WTC11 (cell line): ENCODE results near the gene CABP1. TPM values are rescaled to one million over a fixed set of nuclear protein-coding genes. Genes with fewer than 3 reads are reported as not detected.

Experiments used
- ATAC-seq: fragments of 200-7000 bp; cut with Tn5 transposase; 2 replicates; pipeline ENCODE4 v1.10.0; 2021; ENCODE audit warnings: mild to moderate bottlenecking, moderate library complexity
- CTCF ChIA-PET: fragments of 300-600 bp; sonication (Branson Sonifier 250); formaldehyde crosslinking; loops from one replicate; lab custom pipeline; 2021; ENCODE audit warnings: antibody characterized with exemption; lab: Charles Lee
- POLR2A ChIA-PET: fragments of 350-600 bp; sonication (Branson Sonifier 250); formaldehyde crosslinking; loops from one replicate; lab custom pipeline; 2021; ENCODE audit warnings: antibody characterized with exemption; lab: Charles Lee
- DNase-seq: peaks from one replicate; pipeline ENCODE4 v3.0.0; 2021; ENCODE audit warnings: low spot score
- H3K27ac Mint-ChIP-seq: 2 replicates; pipeline ENCODE4 v1.8.0; 2021; ENCODE audit warnings: mixed read lengths
- H3K27me3 Mint-ChIP-seq: 2 replicates; pipeline ENCODE4 v1.8.0; 2021; ENCODE audit warnings: low read depth, mild to moderate bottlenecking, moderate library complexity, mixed read lengths
- H3K36me3 Mint-ChIP-seq: 2 replicates; pipeline ENCODE4 v1.8.0; 2021; ENCODE audit warnings: mixed read lengths
- H3K4me1 Mint-ChIP-seq: 2 replicates; pipeline ENCODE4 v1.8.0; 2022; ENCODE audit warnings: mixed read lengths
- H3K4me3 Mint-ChIP-seq: 2 replicates; pipeline ENCODE4 v1.8.0; 2021; ENCODE audit warnings: mild to moderate bottlenecking, moderate library complexity, mixed read lengths
- H3K9me3 Mint-ChIP-seq: 2 replicates; pipeline ENCODE4 v1.8.0; 2021; ENCODE audit warnings: mixed read lengths
- AFF4 ChIP-seq: sonication (generic); formaldehyde crosslinking; IDR thresholded peaks from 2 replicates; pipeline ENCODE4 v1.8.1; 2023; ENCODE audit warnings: mild to moderate bottlenecking, missing genetic modification reagents, borderline replicate concordance
- AR ChIP-seq: fragments of 250-450 bp; sonication (Bioruptor Pico); IDR thresholded peaks from 2 replicates; pipeline ENCODE4 v1.9.0; 2021; ENCODE audit warnings: mild to moderate bottlenecking
- CREM ChIP-seq: sonication (generic); formaldehyde crosslinking; IDR thresholded peaks from 2 replicates; pipeline ENCODE4 v1.8.1; 2022; ENCODE audit warnings: mild to moderate bottlenecking, missing genetic modification reagents, moderate library complexity
- EMX1 ChIP-seq: fragments of 250-450 bp; sonication (Bioruptor Pico); IDR thresholded peaks from 2 replicates; pipeline ENCODE4 v1.8.0; 2021; ENCODE audit warnings: mild to moderate bottlenecking
- FOXJ3 ChIP-seq: sonication (generic); formaldehyde crosslinking; IDR thresholded peaks from 2 replicates; pipeline ENCODE4 v1.9.0; 2021; ENCODE audit warnings: missing genetic modification reagents, mild to moderate bottlenecking, borderline replicate concordance
- JUN ChIP-seq: sonication (generic); formaldehyde crosslinking; IDR thresholded peaks from 2 replicates; pipeline ENCODE4 v1.8.0; 2023; ENCODE audit warnings: mild to moderate bottlenecking, missing genetic modification reagents
- KAT7 ChIP-seq: sonication (generic); formaldehyde crosslinking; IDR thresholded peaks from 2 replicates; pipeline ENCODE4 v1.8.1; 2023; ENCODE audit warnings: missing genetic modification reagents, mild to moderate bottlenecking, borderline replicate concordance
- NR1H2 ChIP-seq: sonication (generic); formaldehyde crosslinking; IDR thresholded peaks from 2 replicates; pipeline ENCODE4 v1.9.0; 2021; ENCODE audit warnings: mild to moderate bottlenecking, moderate library complexity, missing genetic modification reagents
- PRDM15 ChIP-seq: sonication (generic); formaldehyde crosslinking; IDR thresholded peaks from 2 replicates; pipeline ENCODE4 v1.8.0; 2022; ENCODE audit warnings: missing genetic modification reagents
- RORB ChIP-seq: fragments of 250-450 bp; sonication (Bioruptor Pico); IDR thresholded peaks from 2 replicates; pipeline ENCODE4 v1.9.0; 2021; ENCODE audit warnings: mild to moderate bottlenecking
- TEAD1 ChIP-seq: sonication (generic); formaldehyde crosslinking; IDR thresholded peaks from 2 replicates; pipeline ENCODE4 v1.8.0; 2022; ENCODE audit warnings: mild to moderate bottlenecking, missing genetic modification reagents
- ZBTB43 ChIP-seq: sonication (generic); formaldehyde crosslinking; IDR thresholded peaks from 2 replicates; pipeline ENCODE4 v1.8.1; 2023; ENCODE audit warnings: mild to moderate bottlenecking, missing genetic modification reagents
- ZNF121 ChIP-seq: sonication (generic); formaldehyde crosslinking; IDR thresholded peaks from 2 replicates; pipeline ENCODE4 v1.8.0; 2023; ENCODE audit warnings: missing genetic modification reagents
- ZNF281 ChIP-seq: sonication (generic); formaldehyde crosslinking; IDR thresholded peaks from 2 replicates; pipeline ENCODE4 v1.8.0; 2023; ENCODE audit warnings: mild to moderate bottlenecking, missing genetic modification reagents
- ZNF416 ChIP-seq: fragments of 250-450 bp; sonication (Bioruptor Pico); IDR thresholded peaks from 2 replicates; pipeline ENCODE4 v1.9.0; 2021; ENCODE audit warnings: mild to moderate bottlenecking, inconsistent platforms
- ZNF423 ChIP-seq: fragments of 250-450 bp; sonication (Bioruptor Pico); IDR thresholded peaks from 2 replicates; pipeline ENCODE4 v2.1.2; 2022; ENCODE audit warnings: mild to moderate bottlenecking, moderate library complexity
- ZNF671 ChIP-seq: fragments of 250-450 bp; sonication (Bioruptor Pico); IDR thresholded peaks from 2 replicates; pipeline ENCODE4 v1.8.0; 2021; ENCODE audit warnings: mild to moderate bottlenecking
- total RNA-seq: library from RNA; stranded (reverse); gene quantifications from 3 replicates; pipeline ENCODE4 v1.2.3, GENCODE V29; 2021
- TF ChIP-seq, protein P1 (sequence below): sonication (generic); formaldehyde crosslinking; IDR thresholded peaks from 2 replicates; pipeline ENCODE4 v1.8.1; 2022; ENCODE audit warnings: mild to moderate bottlenecking, missing genetic modification reagents, moderate library complexity, borderline replicate concordance

The CABP1 gene
- total RNA-seq, 1 experiment from 2014 or later, result 14.1 TPM

DNA sequence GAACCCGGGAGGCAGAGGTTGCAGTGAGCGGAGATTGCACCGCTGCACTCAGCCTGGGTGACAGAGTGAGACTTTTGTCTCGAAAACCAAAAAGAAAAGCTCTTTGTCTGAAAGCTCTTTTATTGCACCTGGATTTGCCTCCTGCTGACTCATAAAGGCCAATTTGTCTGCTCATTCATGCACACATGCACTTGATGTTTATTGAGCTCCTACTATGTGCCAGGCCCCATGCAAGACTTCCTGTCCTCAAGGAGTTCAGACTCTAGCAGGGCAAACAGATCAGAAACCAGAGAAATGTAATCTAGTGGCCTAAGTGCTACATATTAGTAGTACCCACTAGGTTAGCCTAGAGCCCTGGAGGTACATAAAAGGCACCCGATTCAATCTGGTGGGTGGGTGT lies 30.2 kb downstream of the CABP1 start:
- ChIA-PET POLR2A (no interaction called here), CTCF (interaction anchor here (1.0 to 6.6 kb wide), 2 partner anchors 22 to 24 kb away, joined by 3 to 78 read pairs; no protein-coding TSS in a partner anchor)
- H3K4me1 Mint-ChIP-seq, result peaks cover 38% of the 10 kb centered on the region
- no peaks in the 10 kb centered on the region for H3K36me3 Mint-ChIP-seq
- TF ChIP-seq ZNF121, result no peak
- no peak for TF ChIP-seq AFF4 (CRISPR knock-in tag)
- TF ChIP-seq TEAD1 (CRISPR knock-in tag), result no peak
- no peak for TF ChIP-seq ZNF416 (CRISPR knock-in tag)
- TF ChIP-seq ZNF671 (CRISPR knock-in tag), result no peak
- TF ChIP-seq NR1H2 (CRISPR knock-in tag), result no peak
- no peak for TF ChIP-seq EMX1
- TF ChIP-seq RORB (CRISPR knock-in tag), result no peak
- TF ChIP-seq AR (CRISPR knock-in tag), result no peak
- no peak for TF ChIP-seq PRDM15
- TF ChIP-seq ZBTB43 (CRISPR knock-in tag), result no peak
- TF ChIP-seq, protein P1, sequence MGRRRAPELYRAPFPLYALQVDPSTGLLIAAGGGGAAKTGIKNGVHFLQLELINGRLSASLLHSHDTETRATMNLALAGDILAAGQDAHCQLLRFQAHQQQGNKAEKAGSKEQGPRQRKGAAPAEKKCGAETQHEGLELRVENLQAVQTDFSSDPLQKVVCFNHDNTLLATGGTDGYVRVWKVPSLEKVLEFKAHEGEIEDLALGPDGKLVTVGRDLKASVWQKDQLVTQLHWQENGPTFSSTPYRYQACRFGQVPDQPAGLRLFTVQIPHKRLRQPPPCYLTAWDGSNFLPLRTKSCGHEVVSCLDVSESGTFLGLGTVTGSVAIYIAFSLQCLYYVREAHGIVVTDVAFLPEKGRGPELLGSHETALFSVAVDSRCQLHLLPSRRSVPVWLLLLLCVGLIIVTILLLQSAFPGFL (CRISPR knock-in tag), result no peak
- DNase-seq (no peak), ATAC-seq (no peak)
- H3K4me3 Mint-ChIP-seq, result no peak overlapping the region
- H3K27ac Mint-ChIP-seq, result peak overlapping the region; percentile 60
- H3K9me3 Mint-ChIP-seq, result no peaks in the 10 kb centered on the region
- no peaks in the 10 kb centered on the region for H3K27me3 Mint-ChIP-seq

- H3K36me3 Mint-ChIP-seq, result no peaks in the 10 kb centered on the region
- no peak for DNase-seq
- TF ChIP-seq ZNF423 (CRISPR knock-in tag), result no peak
- no peak for TF ChIP-seq JUN (CRISPR knock-in tag)
- no peak for TF ChIP-seq CREM (CRISPR knock-in tag)
- no peak for TF ChIP-seq ZBTB43 (CRISPR knock-in tag)
- no peak for TF ChIP-seq ZNF281 (CRISPR knock-in tag)
- TF ChIP-seq FOXJ3 (CRISPR knock-in tag), result no peak
- no peak for TF ChIP-seq TEAD1 (CRISPR knock-in tag)
- TF ChIP-seq KAT7 (CRISPR knock-in tag), result no peak
These were observed 33.7 kb downstream of the CABP1 start for GRCh38 chr12:120674097-120674636.

More at GRCh38 chr12:120674097-120674636, 33.7 kb downstream of the CABP1 start:
- Mint-ChIP-seq H3K9me3 (no peaks in the 10 kb centered on the region), H3K27ac (no peak overlapping the region), H3K27me3 (no peaks in the 10 kb centered on the region), H3K4me1 (peaks cover 16% of the 10 kb centered on the region), H3K4me3 (no peak overlapping the region)
- ChIA-PET CTCF (interaction anchor here (1.6 kb wide), 1 partner anchor 25 kb away, joined by 6 read pairs; no protein-coding TSS in a partner anchor), POLR2A (no interaction called here)
- no peak for ATAC-seq
